ENCODE data around the gene SPINDOC. TPM values are rescaled to one million over a fixed set of nuclear protein-coding genes. Genes with fewer than 3 reads are reported as not detected.

The SPINDOC gene
- total RNA-seq, 1 experiment from 2014 or later = 121 TPM

- H2BK5ac ChIP-seq (ENCODE audit: insufficient read length, low read length) = no peak overlapping the region
- TF ChIP-seq CTCF (conservative IDR thresholded peaks at IDR 0.05) = no peak
- H2AK5ac ChIP-seq (ENCODE audit: insufficient read length, low read length) = no peak overlapping the region
- no peak for DNase-seq
- no peak overlapping the region for H3K4ac ChIP-seq (ENCODE audit: low read depth, low read length)
- H3K27ac ChIP-seq (ENCODE audit: insufficient read length, low read depth, low read length) = no peak overlapping the region
- H3K27ac Mint-ChIP-seq = peak overlapping the region in 1 of 3 experiments; percentile 19; a peak in 2 of 7 replicates
- H3K56ac ChIP-seq (ENCODE audit: insufficient read length, low read depth, low read length) = no peak overlapping the region
- H3K79me1 ChIP-seq (ENCODE audit: insufficient read depth, low read depth, low read length, poor library complexity, severe bottlenecking) = peaks cover 10% of the 10 kb centered on the region
- no peak overlapping the region for H2AFZ ChIP-seq (ENCODE audit: low read length)
- WGBS (ENCODE audit: extremely low coverage, insufficient read length, low lambda C conversion rate) = no CpG with 5 or more reads among the region's 5 CpGs
- H3K4me1 ChIP-seq (ENCODE audit: insufficient read depth, low read length) = peaks cover 9% of the 10 kb centered on the region
- H3K36me3 Mint-ChIP-seq (ENCODE audit: insufficient read depth in 1 of 3, low read depth in 3 of 3) = peaks cover 0 to 2% (median 2%) of the 10 kb centered on the region in 3 experiments; a peak in 3 of 7 replicates
- H3K23ac ChIP-seq (ENCODE audit: insufficient read length, low read depth, low read length) = no peak overlapping the region
- H3K14ac ChIP-seq (ENCODE audit: insufficient read depth, low read length) = no peak overlapping the region
- H3K4me3 Mint-ChIP-seq = peak overlapping the region; percentile 74 to 76; a peak in 2 of 5 replicates
- no peaks in the 10 kb centered on the region for H3K9me3 ChIP-seq (ENCODE audit: control insufficient read depth, low read depth, low read length)
- no peak overlapping the region for H3K18ac ChIP-seq (ENCODE audit: insufficient read length, low read depth, low read length)
- no peak overlapping the region for H4K91ac ChIP-seq (ENCODE audit: insufficient read length, low read depth, low read length)
- no peaks in the 10 kb centered on the region for H3K27me3 ChIP-seq (ENCODE audit: insufficient read depth, low read length)
- H2BK120ac ChIP-seq (ENCODE audit: low read depth, low read length, poor library complexity, severe bottlenecking) = no peak overlapping the region
- H3T11ph ChIP-seq (ENCODE audit: low read length) = no peak overlapping the region
- no peaks in the 10 kb centered on the region for H3K27me3 Mint-ChIP-seq (ENCODE audit: low read depth)
- H2BK12ac ChIP-seq (ENCODE audit: insufficient read length, low read depth, low read length) = no peak overlapping the region
- H3K9ac ChIP-seq (ENCODE audit: extremely low read depth, insufficient read length, low read length) = no peak overlapping the region
- H4K5ac ChIP-seq (ENCODE audit: insufficient read length, low read depth, low read length) = no peak overlapping the region
- no peak overlapping the region for H2BK15ac ChIP-seq (ENCODE audit: low read depth, low read length)
- no peak overlapping the region for H2BK20ac ChIP-seq (ENCODE audit: low read depth, low read length, poor library complexity, severe bottlenecking)
- H3K4me2 ChIP-seq (ENCODE audit: insufficient read depth, insufficient read length, low read length) = no peak overlapping the region
- no peak overlapping the region for H4K8ac ChIP-seq (replicated peaks; ENCODE audit: insufficient read length, low read depth, low read length)
- peaks cover 0 to 4% of the 10 kb centered on the region in 2 experiments; a peak in 1 of 5 replicates for H3K9me3 Mint-ChIP-seq
- peaks cover 50 to 57% of the 10 kb centered on the region in 2 experiments for H3K4me1 Mint-ChIP-seq
- H3K23me2 ChIP-seq (ENCODE audit: insufficient read length, low read depth, low read length, poor library complexity, severe bottlenecking) = peaks cover 15% of the 10 kb centered on the region
- no peaks in the 10 kb centered on the region for H4K20me1 ChIP-seq (ENCODE audit: control insufficient read depth, insufficient read depth, insufficient read length)
- peaks cover 23% of the 10 kb centered on the region; the same call in 1 of the 2 replicates for H3K79me2 ChIP-seq (ENCODE audit: insufficient read depth, low read length)
Measured at GRCh38 chr11:63837739-63838138, 24.5 kb downstream of the SPINDOC start.

Data from H9 (cell line).